COLO668 (cell line): ENCODE results near the gene FLAD1.

ENCODE experiments used
- DNase-seq: peaks from one replicate; lab custom pipeline; 2025; ENCODE audit not compliant: unreplicated experiment; lab: John Stamatoyannopoulos, UW

The FLAD1 gene

GRCh38 chr1:154951901-154952657, 31.1 kb upstream of the FLAD1 start:
- no peak for DNase-seq

- no peak for DNase-seq
Observed at GRCh38 chr1:154952664-154953063, 30.5 kb upstream of the FLAD1 start.

GRCh38 chr1:154953611-154954038, 29.5 kb upstream of the FLAD1 start:
- DNase-seq = no peak

- no peak for DNase-seq
Observed at GRCh38 chr1:154954541-154954940, 28.6 kb upstream of the FLAD1 start.

GRCh38 chr1:154955039-154955717, 28.0 kb upstream of the FLAD1 start:
- DNase-seq = peak; percentile 81

GRCh38 chr1:154955718-154956543, 27.2 kb upstream of the FLAD1 start, which contains the start of gene PBXIP1:
PBXIP1 (minus strand) TSS chr1:154956099; CDS start chr1:154953721, 2,378 bp downstream.
- DNase-seq = peak; percentile 75

GRCh38 chr1:154956544-154956941, 26.6 kb upstream of the FLAD1 start:
- no peak for DNase-seq

GRCh38 chr1:154957091-154957657, 26.0 kb upstream of the FLAD1 start:
- DNase-seq = no peak

GRCh38 chr1:154958036-154958435, 25.1 kb upstream of the FLAD1 start:
- DNase-seq = no peak

GRCh38 chr1:154958681-154959425, 24.3 kb upstream of the FLAD1 start:
- no peak for DNase-seq

GRCh38 chr1:154959426-154959780, 23.7 kb upstream of the FLAD1 start:
- DNase-seq = no peak

GRCh38 chr1:154960446-154961136, 22.6 kb upstream of the FLAD1 start:
- no peak for DNase-seq

GRCh38 chr1:154961207-154962155, 21.7 kb upstream of the FLAD1 start, which contains the start of gene PYGO2:
PYGO2 (minus strand) TSS chr1:154961782; CDS start chr1:154961576, 206 bp downstream.
- DNase-seq = peak; percentile 90

GRCh38 chr1:154962156-154962749, 20.9 kb upstream of the FLAD1 start:
- DNase-seq = peak; percentile 57

GRCh38 chr1:154962795-154963330, 20.3 kb upstream of the FLAD1 start:
- no peak for DNase-seq

GRCh38 chr1:154963643-154964042, 19.5 kb upstream of the FLAD1 start:
- no peak for DNase-seq

- no peak for DNase-seq
Observed at GRCh38 chr1:154964359-154964758, 18.8 kb upstream of the FLAD1 start.

- no peak for DNase-seq
Observed at GRCh38 chr1:154966111-154966510, 17.0 kb upstream of the FLAD1 start.
